A673 (cell line): ENCODE data around the gene LRP6. TPM values are rescaled to one million over a fixed set of nuclear protein-coding genes. Genes with fewer than 3 reads are reported as not detected.

ENCODE experiments used
- BruUV-seq: library from RNA; stranded (reverse); fragments of 400-500 nt; replicated peaks from 2 replicates; lab custom pipeline; 2021; lab: Mats Ljungman, UMichigan
- CTCF ChIA-PET: fragments of 300-600 bp; sonication (Branson Sonifier 250); formaldehyde crosslinking; loops from one replicate; lab custom pipeline; 2022; ENCODE audit warnings: antibody characterized with exemption; lab: Charles Lee
- POLR2A ChIA-PET: fragments of 300-600 bp; sonication (Branson Sonifier 250); formaldehyde crosslinking; loops from one replicate; lab custom pipeline; 2022; ENCODE audit warnings: antibody characterized with exemption; ENCODE audit not compliant: low non-redundant PET; lab: Charles Lee
- DNase-seq: peaks from one replicate; pipeline ENCODE4 v3.0.0-alpha.2; 2015; ENCODE audit warnings: low spot score
- H3K27ac ChIP-seq: fragments of 200-600 bp; sonication (generic); 2 replicates; pipeline ENCODE4 v1.5.1; 2016; ENCODE audit warnings: mixed run types, low read depth, mild to moderate bottlenecking, mixed read lengths, antibody characterized with exemption, low read length; ENCODE audit not compliant: poor library complexity, severe bottlenecking
- H3K27me3 ChIP-seq: fragments of 200-600 bp; sonication (generic); replicated peaks from 2 replicates; pipeline ENCODE4 v1.6.1; 2017; ENCODE audit warnings: mixed run types, low read depth, mild to moderate bottlenecking, mixed read lengths, antibody characterized with exemption, low read length; ENCODE audit not compliant: insufficient read depth, poor library complexity
- H3K36me3 ChIP-seq: fragments of 200-600 bp; sonication (generic); 2 replicates; pipeline ENCODE4 v1.6.1; 2016; ENCODE audit warnings: mixed run types, mild to moderate bottlenecking, mixed read lengths, antibody characterized with exemption, low read length; ENCODE audit not compliant: insufficient read depth, poor library complexity, severe bottlenecking
- H3K4me1 ChIP-seq: fragments of 200-600 bp; sonication (generic); 2 replicates; pipeline ENCODE4 v1.6.1; 2017; ENCODE audit warnings: mixed run types, mild to moderate bottlenecking, mixed read lengths, antibody characterized with exemption, low read length; ENCODE audit not compliant: insufficient read depth, poor library complexity, severe bottlenecking
- H3K4me3 ChIP-seq: fragments of 200-600 bp; sonication (generic); 2 replicates; pipeline ENCODE4 v1.5.1; 2016; ENCODE audit warnings: low read depth, mixed run types, mild to moderate bottlenecking, mixed read lengths, low read length; ENCODE audit not compliant: poor library complexity, severe bottlenecking
- H3K9me3 ChIP-seq: fragments of 200-600 bp; sonication (generic); 2 replicates; pipeline ENCODE4 v1.6.1; 2016; ENCODE audit warnings: mixed run types, low read depth, mild to moderate bottlenecking, mixed read lengths, antibody characterized with exemption, low read length; ENCODE audit not compliant: poor library complexity, severe bottlenecking
- EZH2 ChIP-seq: fragments of 200-600 bp; sonication (generic); IDR thresholded peaks from 2 replicates; pipeline ENCODE4 v1.6.1; 2017; ENCODE audit warnings: borderline replicate concordance, low read depth, mild to moderate bottlenecking, mixed read lengths, antibody characterized with exemption, low read length; ENCODE audit not compliant: poor library complexity, severe bottlenecking
- intact Hi-C: fragments of 100-400 bp; cut with micrococcal nuclease; formaldehyde crosslinking; loops from one replicate; pipeline ENCODE4 v1.10.0; 2022; ENCODE audit not compliant: unreplicated experiment
- total RNA-seq: library from RNA; stranded (reverse); gene quantifications from 2 replicates; pipeline ENCODE4 v1.2.3, GENCODE V29; 2021
- TF ChIP-seq, protein P1 (sequence below): fragments of 300-800, 200-600 bp; sonication (generic); conservative IDR thresholded peaks from 2 replicates; pipeline ENCODE4 v1.5.1; 2017; ENCODE audit warnings: low read depth, mild to moderate bottlenecking, antibody characterized with exemption, low read length, moderate library complexity, mixed read lengths

LRP6 gene
- total RNA-seq, 1 experiment from 2014 or later: 97.4 TPM

GRCh38 chr12:12297201-12297830 is 30.5 kb upstream of the LRP6 start:
- no TSS peak for BruUV-seq
- Histone ChIP-seq H3K4me3 (no peak overlapping the region), H3K27ac (no peak overlapping the region), H3K27me3 (no peaks in the 10 kb centered on the region), H3K36me3 (no peaks in the 10 kb centered on the region), H3K4me1 (peaks cover 10% of the 10 kb centered on the region), H3K9me3 (no peaks in the 10 kb centered on the region)
- intact Hi-C loops: no loop called here
- POLR2A ChIA-PET: no interaction called here
- TF ChIP-seq, protein P1, sequence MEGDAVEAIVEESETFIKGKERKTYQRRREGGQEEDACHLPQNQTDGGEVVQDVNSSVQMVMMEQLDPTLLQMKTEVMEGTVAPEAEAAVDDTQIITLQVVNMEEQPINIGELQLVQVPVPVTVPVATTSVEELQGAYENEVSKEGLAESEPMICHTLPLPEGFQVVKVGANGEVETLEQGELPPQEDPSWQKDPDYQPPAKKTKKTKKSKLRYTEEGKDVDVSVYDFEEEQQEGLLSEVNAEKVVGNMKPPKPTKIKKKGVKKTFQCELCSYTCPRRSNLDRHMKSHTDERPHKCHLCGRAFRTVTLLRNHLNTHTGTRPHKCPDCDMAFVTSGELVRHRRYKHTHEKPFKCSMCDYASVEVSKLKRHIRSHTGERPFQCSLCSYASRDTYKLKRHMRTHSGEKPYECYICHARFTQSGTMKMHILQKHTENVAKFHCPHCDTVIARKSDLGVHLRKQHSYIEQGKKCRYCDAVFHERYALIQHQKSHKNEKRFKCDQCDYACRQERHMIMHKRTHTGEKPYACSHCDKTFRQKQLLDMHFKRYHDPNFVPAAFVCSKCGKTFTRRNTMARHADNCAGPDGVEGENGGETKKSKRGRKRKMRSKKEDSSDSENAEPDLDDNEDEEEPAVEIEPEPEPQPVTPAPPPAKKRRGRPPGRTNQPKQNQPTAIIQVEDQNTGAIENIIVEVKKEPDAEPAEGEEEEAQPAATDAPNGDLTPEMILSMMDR: no peak
- TF ChIP-seq EZH2: no peak
- DNase-seq: no peak
- CTCF ChIA-PET: no interaction called here

DNA sequence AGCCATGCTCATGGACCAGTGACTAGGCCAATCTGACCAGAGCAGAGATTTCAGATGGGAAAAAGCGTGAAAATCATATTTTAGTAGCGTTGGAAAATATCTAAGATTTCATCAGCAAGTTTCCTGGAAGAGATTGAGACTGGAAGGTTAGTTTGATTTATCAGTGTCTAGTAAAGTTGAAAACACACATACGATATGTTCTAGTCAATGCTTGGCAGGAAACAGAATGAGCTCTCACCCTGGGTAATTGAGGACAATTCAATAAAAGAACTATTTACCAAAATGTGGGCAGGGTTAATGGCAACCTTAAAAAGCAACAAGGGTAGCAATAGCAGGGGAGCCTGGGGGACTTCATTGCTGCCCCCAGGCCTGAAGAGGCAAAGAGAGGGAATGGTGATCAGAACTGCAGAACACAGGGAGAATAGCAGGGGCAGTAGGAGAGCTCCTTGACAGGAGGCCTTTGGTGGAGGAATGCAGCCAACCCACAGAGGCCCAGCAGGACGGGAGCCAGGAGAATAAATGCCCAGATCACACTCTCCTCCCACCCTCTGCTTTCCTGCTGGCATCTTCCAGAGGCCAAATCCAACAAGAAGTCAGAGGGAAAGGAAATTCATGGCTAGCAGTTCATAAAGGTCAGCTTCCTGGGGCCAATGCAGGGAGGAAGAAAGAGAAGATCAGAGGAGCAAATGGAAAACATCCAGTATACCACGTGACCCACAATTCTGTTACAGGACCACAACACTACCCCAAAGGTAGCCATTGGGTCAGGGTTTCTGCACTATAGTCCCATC is 27.6 kb upstream of the LRP6 start:
- CTCF ChIA-PET: no interaction called here
- no TSS peak for BruUV-seq

GRCh38 chr12:12290206-12290605 is 23.4 kb upstream of the LRP6 start:
- BruUV-seq: no TSS peak
- no peaks in the 10 kb centered on the region for H3K36me3 ChIP-seq
- H3K4me3 ChIP-seq: no peak overlapping the region
- no peaks in the 10 kb centered on the region for H3K9me3 ChIP-seq
- peaks cover 10% of the 10 kb centered on the region for H3K4me1 ChIP-seq
- intact Hi-C loops: no loop called here
- POLR2A ChIA-PET: no interaction called here
- no peak overlapping the region for H3K27ac ChIP-seq
- TF ChIP-seq EZH2: no peak
- TF ChIP-seq, protein P1: no peak
- CTCF ChIA-PET: no interaction called here
- no peak for DNase-seq
- H3K27me3 ChIP-seq: no peaks in the 10 kb centered on the region

More for the DNA sequence above, 27.6 kb upstream of the LRP6 start:
- H3K4me3 ChIP-seq: no peak overlapping the region
- POLR2A ChIA-PET: no interaction called here
- no peak for TF ChIP-seq EZH2
- TF ChIP-seq, protein P1: no peak
- no peak overlapping the region for H3K27ac ChIP-seq
- no peaks in the 10 kb centered on the region for H3K9me3 ChIP-seq
- no peak for DNase-seq
- H3K27me3 ChIP-seq: no peaks in the 10 kb centered on the region
- peaks cover 10% of the 10 kb centered on the region for H3K4me1 ChIP-seq
- intact Hi-C loops: no loop called here
- no peaks in the 10 kb centered on the region for H3K36me3 ChIP-seq
